GM13976 (cell line): Measurements from ENCODE around the gene ADAD2.

ENCODE experiments used
- DNase-seq: peaks from one replicate; pipeline ENCODE4 v3.0.0; 2012; ENCODE audit warnings: low spot score
- CTCF ChIP-seq: IDR thresholded peaks from 2 replicates; pipeline ENCODE4 v1.5.1; 2012; ENCODE audit warnings: borderline replicate concordance, mild to moderate bottlenecking; ENCODE audit not compliant: insufficient read depth; ENCODE audit errors: extremely low read depth, missing control alignments, control extremely low read depth
- in situ Hi-C: fragments of 300-500 bp; cut with MboI; formaldehyde crosslinking; loops from one replicate; pipeline ENCODE4 v1.12.0; 2022; ENCODE audit warnings: low sequenced_read_pairs, mixed read lengths, inconsistent platforms; ENCODE audit not compliant: unreplicated experiment

ADAD2 gene

GRCh38 chr16:84153660-84154214 lies 37.2 kb upstream of the ADAD2 start:
- in situ Hi-C loops: no loop called here
- TF ChIP-seq CTCF: no peak
- no peak for DNase-seq

- in situ Hi-C loops: no loop called here
- TF ChIP-seq CTCF: no peak
- no peak for DNase-seq
Observed at GRCh38 chr16:84155226-84155625, 35.7 kb upstream of the ADAD2 start.

GRCh38 chr16:84155771-84156170 lies 35.2 kb upstream of the ADAD2 start:
- in situ Hi-C loops: no loop called here
- no peak for DNase-seq
- no peak for TF ChIP-seq CTCF

GRCh38 chr16:84156342-84156784 lies 34.6 kb upstream of the ADAD2 start:
- in situ Hi-C loops: no loop called here
- no peak for TF ChIP-seq CTCF
- no peak for DNase-seq

- in situ Hi-C loops: no loop called here
- no peak for DNase-seq
- no peak for TF ChIP-seq CTCF
Observed at GRCh38 chr16:84159007-84159406, 31.9 kb upstream of the ADAD2 start.

- no peak for DNase-seq
- no peak for TF ChIP-seq CTCF
- in situ Hi-C loops: no loop called here
Observed at GRCh38 chr16:84159800-84160199, 31.2 kb upstream of the ADAD2 start.
